HG02571 (cell line): ENCODE data around the gene RNGTT.
"Not testable (repeated sequence)": the region's sequence is repeated elsewhere in the genome, so short reads cannot be mapped to it uniquely, and the experiment has no call there.

ENCODE experiments used
- ATAC-seq: cut with Tn5 transposase; IDR thresholded peaks from one replicate; pipeline ENCODE4 v1.9.1; 2021; ENCODE audit warnings: mild to moderate bottlenecking, moderate library complexity; ENCODE audit not compliant: unreplicated experiment

The RNGTT gene

DNA sequence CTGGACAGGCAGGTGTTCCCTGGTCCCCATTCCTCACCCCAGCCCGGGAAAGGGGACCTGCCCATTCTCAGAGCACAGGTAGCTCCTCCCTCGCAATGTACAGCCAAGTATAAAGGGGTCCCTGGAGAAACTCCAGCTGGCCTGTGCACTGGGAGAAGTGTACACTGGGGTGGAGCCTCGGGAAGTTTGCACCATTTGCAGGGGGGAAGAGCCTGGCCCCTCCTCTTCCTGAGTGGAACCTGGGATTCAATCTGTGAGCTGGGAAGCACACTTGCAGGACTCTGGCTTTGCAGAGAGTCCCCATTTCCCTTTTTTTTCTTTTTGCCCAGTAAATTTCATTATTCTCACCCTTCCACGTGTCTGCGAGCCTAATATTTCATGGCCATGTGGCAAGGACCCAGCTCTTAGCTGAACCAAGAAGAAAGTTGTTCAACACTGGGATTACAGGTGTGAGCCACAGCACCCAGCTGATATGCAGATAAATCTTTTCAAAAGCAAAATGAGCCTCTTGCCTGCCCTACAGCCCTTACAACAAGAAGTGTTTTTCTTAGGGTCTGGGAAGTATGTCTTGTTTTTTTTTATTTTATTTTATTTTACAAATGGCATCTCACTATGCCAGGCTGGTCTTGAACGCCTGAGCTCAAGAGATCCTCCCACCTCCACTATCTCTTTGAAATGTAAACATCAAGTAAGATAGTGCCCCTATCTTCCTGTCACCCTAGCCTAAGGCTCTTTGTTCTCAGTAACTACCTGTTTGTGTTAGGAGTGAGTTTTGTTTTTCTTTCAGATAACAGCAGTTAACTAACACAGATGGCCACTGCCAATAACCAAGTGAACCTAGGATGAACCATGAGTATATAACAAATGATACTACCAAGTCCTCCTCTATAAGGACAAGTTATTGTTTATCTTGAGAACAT is 9.3 kb upstream of the RNGTT start:
- ATAC-seq, result no peak

DNA sequence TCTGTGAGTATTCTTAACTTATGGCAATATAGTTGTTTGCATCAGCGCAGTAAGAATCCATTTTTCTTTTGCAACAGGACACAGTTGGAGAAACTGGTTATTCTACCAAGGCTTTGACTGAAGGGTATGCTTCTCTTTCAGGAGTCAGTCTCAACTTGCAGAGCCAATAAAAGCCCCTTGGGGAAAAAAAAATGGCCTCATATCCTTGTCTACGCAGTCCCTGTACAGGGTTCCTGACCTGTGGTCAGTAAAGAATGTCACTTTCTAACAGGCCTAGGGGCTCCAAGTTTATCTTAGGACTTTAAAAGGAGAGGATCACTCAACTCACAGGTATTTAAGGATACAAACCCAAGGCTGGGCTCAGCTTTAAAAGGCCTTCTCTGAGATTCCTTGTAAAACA is 6.9 kb upstream of the RNGTT start:
- ATAC-seq, result no peak

DNA sequence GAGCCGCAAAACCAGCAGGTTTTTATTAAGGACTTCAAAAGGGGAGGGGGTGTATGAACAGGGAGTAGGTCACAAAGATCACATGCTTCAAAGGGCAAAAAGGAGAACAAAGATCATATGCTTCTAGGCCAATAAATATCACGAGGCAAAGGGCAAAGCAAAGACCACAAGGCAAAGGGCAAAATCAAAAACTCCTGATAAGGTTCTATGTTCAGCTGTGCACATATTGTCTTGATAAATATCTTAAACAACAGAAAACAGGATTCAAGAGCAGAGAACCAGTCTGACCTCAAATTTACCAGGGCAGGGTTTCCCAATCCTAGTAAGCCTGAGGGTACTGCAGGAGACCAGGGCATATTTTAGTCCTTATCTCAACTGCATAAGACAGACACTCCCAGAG is 5.8 kb upstream of the RNGTT start:
- ATAC-seq, result not testable (repeated sequence)

DNA sequence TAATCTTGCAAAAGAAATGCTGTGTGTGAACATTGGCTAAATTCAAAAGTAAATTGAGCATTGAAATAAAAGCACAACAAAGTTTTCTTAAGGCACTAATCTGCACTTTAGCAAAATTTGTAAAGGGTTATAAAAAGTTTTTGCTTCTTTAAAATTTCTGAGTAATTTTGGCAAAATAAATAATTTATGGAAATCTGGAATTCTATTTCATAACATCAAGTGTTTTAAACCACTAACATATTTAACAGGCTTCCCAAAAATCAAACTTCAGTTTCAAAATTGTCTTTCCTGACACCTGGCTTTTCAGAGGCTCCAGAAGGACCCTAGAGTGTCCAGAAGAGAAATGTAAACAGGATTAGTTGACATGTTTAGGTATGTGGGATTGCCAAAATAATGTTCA is 4.5 kb upstream of the RNGTT start:
- ATAC-seq, result no peak

DNA sequence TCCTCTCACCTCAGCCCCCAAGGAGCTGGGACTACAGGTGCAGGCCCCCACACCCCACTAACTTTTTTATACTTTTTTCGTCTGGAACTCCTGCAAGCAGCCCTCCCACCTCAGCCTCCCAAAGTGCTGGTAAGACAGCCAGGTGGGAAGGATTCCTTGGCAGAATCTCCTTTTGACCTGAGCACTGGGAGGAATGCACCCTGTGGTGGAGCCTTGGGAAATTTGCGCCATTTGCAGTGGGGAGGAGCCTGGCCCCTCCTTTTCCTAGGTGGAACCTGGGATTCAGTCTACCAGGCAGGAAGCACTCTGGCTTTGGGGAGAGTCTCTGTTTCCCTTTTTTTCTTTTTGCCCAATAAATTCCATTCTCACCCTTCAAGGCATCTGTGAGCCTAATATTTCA is 2.3 kb upstream of the RNGTT start:
- no peak for ATAC-seq

DNA sequence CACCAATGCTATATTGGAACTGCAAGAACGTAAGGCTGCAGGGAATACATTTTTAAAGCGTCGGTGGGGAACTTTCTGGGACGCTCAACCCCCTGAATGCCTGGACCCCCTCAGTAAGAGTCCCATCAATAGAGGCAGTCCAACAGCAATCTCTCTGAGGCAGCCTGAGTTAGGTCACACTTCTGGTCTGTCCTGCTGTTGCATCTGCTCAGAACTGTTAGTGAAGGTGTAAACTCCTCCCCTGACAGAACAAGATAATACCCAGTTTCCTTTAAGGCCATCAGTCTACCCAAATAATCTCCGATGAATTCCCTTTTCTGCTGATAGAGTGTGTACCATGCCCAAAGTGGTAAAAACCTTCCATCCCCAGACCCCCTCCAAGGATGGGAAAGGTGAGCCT is 1.1 kb upstream of the RNGTT start:
- ATAC-seq, result no peak

DNA sequence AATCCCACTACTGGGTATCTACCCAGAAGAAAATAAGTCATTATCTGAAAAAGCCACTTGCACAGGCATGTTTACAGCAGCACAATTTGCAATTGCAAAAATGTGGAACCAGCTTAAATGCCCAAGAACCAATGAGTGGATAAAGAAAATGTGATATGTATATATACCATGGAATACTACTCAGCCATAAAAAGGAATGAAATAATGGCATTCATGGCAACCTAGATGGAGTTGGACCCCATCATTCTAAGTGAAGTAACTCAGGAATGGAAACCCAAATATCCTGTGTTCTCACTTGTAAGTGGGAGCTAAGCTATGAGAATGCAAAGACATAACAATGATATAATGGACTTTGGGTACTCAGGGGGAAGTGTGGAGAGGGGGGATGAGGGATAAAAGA is 4.6 kb downstream of the RNGTT start:
- no peak for ATAC-seq

DNA sequence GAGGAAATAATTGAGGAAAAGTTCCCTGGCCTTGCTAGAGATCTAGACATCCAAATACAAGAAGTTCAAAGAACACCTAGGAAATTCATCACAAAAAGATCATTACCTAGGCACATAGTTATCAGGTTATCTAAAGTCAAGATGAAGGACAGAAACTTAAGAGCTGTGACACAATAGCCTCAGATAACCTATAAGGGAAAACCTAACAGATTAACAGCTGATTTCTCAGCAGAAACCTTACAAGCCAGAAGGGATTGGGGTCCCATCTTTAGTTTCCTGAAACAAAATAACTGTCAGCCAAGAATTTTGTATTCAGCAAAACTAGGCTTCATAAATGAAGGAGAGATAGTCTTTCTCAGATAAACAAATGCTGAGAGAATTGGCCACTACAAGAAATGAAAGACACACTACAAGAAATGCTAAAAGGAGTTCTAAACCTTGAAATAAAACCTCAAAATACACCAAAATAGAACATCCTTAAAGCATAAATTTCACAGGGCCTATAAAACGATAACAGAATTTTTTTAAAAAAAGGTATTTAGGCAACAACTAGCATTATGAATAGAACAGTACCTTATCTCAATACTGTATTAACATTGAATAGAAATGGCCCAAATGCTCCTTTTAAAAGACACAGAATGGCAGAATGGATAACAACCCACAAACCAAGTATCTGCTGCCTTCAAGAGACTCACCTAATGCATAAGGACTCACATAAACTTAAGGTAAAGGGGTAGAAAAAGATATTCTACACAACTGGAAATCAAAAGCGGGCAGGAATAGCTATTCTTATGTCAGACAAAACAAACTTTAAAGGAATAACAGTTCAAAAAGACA is 9.7 kb downstream of the RNGTT start:
- no peak for ATAC-seq

DNA sequence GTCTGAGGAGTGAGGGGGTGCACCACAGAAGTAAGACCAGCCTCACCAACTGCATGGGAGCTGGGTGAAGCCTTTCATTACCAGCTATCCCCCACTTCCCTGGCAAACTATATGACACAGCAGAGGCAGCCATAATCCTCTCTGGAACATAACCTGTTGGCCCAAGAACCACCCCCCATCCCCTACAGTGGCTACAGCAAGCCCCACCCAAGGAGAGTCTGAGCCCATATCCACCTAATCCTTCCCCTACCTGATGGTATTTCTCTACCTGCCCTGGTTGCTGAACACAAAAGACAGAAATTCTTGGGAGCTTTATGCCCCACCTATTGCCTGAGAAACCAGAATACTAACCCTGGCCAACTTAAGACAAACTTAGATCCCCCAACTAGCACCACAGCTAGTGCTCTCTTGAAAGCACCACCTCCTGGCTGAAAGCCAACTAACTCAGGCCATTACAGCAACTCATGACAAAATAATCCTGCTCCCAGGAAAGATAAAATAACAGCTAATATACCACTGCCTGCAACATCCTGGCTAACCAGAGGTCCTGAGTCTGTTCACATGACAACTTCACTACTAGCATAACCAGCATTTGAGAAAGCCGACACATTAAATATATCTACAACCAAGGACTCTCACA is 11.2 kb downstream of the RNGTT start:
- no peak for ATAC-seq

DNA sequence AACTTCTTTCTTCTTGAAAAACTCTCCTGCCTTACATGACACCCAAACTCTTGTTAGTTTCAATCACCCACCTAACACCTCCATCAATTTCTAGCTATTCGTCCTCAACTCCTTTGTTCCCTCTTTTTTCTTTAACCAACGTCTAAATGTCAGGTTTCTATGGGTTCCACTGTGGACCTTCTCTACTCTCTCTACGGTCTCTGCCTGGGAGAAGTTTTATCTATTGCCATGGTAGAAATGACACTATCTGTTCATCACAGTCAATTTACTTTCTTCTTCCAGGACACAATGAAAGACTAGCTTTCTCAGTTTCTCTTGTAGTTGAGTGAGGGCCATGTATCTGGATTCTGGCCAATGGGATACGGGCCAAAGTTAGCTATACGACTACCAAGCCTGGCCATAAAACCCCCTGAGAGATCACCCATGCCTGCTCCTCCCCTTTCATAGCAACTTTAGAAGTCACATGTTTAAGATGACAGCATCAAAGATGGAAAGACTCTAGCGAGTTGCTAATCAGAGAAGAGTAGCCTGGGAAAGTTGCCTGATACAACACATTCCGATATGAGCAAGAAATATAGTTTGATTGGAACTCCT is 17.9 kb downstream of the RNGTT start:
- no peak for ATAC-seq

DNA sequence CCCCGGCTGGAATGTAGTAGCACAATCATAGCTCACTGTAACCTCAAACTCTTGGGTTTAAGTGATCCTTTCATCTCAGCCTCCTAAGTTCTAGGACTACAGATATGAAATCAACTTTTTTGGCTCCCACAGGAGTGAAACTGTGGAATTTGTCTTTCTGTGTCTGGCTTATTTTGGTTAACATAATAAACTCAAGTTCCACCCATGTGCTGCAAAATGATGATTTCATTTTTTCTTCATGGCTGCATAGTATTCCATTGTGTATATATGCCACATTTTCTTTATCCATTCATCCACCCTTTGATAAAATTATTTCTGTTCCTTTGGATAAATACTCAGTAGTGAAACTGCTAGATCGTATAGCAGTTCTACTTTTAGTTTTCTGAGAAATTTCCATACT is 29.9 kb downstream of the RNGTT start:
- ATAC-seq, result no peak

DNA sequence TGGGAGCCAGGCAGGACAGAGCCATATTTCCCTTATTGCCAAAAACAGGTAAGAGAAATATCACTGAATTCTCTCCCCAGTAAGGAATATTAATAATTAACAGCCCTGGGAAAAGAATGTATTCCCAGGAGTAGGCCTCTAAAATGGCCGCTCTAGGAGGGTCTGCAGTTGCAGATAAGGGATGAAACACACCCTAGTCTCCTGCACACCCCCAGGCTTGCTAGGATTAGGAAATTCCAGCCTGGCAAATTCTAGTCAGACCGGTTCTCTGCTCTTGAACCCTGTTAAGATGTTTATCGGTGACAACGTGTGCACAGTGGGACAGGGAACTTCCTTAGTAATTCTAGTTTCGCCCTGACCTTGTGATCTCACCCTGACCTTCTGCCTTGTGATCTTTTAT is 31.4 kb downstream of the RNGTT start:
- not testable (repeated sequence) for ATAC-seq

DNA sequence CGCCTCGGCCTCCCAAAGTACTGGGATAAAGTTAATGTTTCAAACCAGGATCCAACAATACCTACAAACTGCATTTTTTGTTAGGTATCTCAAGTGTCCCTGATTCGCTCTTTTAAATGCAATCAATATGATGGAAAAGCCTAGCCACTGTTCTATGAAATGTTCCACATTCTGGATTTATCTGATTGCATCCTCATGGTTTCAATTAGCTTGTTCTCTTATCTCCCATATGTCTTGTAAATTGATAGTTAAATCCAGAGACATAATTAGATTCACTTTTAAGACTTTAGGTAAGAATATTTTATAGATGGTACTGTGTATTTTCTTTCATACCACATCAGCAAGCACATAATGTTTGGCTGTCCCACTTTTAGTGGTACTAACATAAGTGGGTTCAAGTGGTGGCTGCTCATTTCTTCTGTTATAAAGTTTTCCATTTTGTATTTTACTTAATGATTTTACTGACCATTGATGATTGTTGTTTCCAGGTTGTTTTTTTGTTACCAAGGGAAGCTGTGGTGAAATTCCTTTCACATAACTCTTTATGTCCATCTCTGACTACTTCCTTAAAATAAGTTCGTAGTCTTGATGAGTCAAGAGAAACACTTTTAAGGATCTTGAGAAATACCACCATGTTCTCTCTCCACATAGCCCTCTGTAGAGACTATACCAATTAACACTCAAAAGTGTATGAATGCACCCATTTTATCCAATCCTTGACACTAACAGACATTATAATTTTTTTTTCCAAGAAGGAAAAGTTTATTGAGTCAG is 40.5 kb downstream of the RNGTT start:
- no peak for ATAC-seq

DNA sequence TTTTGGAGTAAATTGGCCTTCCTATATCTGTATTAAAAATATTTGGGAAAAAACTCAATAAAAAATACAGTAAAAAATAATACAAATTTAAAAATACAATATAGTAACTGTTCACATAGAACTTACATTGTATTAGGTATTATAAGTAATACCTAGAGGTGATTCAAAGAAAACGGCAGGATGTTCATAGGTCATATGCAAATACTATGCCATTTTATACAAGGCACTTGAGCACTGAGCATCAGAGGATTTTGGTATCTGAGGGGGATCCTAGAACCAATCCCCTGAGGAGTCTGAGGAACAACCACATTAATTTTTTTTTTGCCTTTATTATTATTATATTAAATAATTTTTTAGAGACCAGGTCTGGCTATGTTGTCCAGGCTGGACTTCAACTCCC is 41.7 kb downstream of the RNGTT start:
- no peak for ATAC-seq

DNA sequence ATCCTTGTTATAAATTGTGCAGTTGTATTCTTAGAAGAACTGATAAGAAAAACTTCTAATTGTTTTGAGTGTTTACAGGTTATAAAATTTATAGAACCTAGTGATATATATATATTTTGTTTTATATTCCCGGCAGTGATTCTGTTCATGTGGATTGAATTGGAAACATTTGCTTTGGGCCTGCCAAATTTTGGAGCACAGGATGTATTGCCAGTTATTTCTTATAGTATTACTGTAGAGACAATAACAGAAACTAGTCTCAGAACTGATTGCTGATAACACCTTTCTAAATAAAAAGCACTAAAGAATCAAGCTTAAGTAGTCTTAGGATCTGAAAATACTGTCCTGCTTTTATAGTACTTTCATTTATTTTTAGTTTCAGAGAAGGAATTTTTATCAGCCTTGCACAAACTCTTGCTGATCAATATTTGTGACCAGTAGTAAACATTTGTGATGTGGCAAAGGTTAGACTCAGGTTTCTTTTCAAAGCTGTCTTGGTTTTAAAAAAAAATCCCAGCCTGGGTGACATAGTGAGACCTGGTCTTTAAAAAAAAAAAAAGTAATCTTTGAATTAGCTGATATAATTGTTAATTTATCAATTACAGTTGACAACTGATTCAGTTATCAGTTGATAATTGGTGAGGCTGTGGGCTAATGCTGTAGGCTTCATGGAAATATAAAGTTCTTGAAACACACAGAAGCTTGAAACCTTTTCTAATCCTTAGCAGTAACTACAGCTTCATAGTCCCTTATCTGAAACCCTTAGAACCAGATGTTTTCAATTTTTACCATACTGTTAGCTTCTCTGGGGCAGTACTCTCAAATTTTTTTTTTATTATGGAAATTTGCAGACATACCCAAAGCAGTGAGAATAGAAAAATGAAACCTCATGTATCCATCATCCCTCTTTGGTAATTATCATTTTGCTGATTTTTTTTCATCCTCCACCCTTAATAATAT is 42.4 kb downstream of the RNGTT start:
- no peak for ATAC-seq

DNA sequence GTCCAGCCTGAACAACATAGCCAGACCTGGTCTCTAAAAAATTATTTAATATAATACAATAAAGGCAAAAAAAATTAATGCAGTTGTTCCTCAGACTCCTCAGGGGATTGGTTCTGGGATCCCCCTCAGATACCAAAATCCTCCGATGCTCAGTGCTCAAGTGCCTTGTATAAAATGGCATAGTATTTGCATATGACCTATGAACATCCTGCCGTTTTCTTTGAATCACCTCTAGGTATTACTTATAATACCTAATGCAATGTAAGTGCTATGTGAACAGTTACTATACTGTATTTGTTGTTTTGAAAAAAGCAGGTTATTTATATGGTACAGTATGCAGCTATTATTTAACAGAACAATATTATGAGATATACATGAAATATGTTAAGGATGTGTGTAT is 43.3 kb downstream of the RNGTT start:
- ATAC-seq, result no peak

DNA sequence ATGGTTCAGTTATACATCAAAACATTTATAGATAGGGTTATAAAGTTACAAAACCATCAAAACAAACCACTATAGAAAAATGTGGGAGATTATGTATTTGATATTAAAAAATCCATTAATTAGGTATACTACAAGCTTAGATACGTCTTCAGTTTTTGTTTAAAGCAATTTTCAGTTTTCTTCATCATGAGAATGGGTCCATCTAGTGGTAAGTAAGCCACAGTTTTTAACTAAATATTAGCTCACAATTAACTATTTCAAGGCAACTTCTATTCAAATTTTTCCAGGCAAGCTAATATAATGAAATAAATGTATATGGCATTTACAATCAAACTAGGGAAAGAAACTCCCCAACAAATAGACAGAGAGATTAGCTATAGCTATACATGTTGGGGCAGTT is 44.4 kb downstream of the RNGTT start:
- ATAC-seq, result no peak

DNA sequence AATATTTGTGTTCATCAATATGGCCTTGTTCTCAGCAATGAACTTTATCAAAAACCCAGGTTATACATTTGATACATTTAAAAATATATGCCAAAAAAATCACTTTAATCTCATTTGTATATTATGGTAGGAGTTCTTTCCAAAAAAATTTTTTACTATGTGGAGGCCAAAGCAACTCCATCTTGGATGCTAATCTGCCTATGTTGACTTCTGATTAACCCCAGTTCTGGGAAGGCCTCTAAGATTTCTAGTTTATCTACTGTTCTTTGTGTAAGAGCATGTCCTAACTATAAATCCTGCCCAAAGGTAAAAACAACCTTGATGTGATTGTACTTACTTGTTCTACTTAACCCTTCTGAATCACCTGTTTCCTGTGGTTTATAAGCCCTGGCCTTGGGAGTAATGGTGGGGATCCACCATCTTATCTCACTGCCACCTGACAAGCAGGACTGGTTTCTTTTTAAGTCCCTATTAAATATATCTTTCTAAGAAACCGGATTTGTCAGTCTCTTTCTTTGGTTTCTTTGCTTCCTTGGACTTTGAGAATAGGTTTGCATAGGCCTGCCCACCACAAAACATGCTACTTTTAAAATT is 46.7 kb downstream of the RNGTT start:
- no peak for ATAC-seq
